Pancreas (tissue), 10 donors: ENCODE measurements around the gene FKBP1A. TPM values are rescaled to one million over a fixed set of nuclear protein-coding genes. Genes with fewer than 3 reads are reported as not detected.

Source experiments
- ATAC-seq, 4 donors: fragments of 200-7000 bp; cut with Tn5 transposase; one replicate each; pipeline versions ENCODE4 v1.8.0 to v1.9.1; 2020; ENCODE audit warnings: mild to moderate bottlenecking in 4 of 4, moderate library complexity in 4 of 4
- DNase-seq, 6 donors: peaks; one replicate each; pipeline ENCODE4 v3.0.0-alpha.2; 2020
- FAIRE-seq: peaks from 2 replicates; lab custom pipeline; 2012; peaks lifted over from hg19 to GRCh38; lab: Jason Lieb, UNC
- H3K27ac ChIP-seq, 4 donors: fragments of 200-600 bp; sonication (generic); 1 replicate in 3 of 4; 2 replicates in 1 of 4; pipeline versions ENCODE4 v1.5.0 to v1.8.0; 2020
- H3K27me3 ChIP-seq, 4 donors: fragments of 200-600 bp; one replicate each; pipeline ENCODE4 v1.8.0; 2021
- H3K36me3 ChIP-seq, 3 donors: fragments of 200-600 bp; sonication (generic) in 1 of 3; one replicate each; pipeline versions ENCODE4 v1.5.0 to v1.8.0; 2020 to 2021
- H3K4me1 ChIP-seq, 3 donors: fragments of 200-600 bp; one replicate each; pipeline ENCODE4 v1.8.0; 2021
- H3K4me3 ChIP-seq, 4 donors: fragments of 200-600 bp; sonication (generic) in 2 of 4; one replicate each; pipeline versions ENCODE4 v1.5.0 to v1.8.0; 2020 to 2021
- H3K9me3 ChIP-seq, 4 donors: fragments of 200-600 bp; one replicate each; pipeline ENCODE4 v1.8.0; 2021
- CTCF ChIP-seq, 4 donors: fragments of 200-600 bp; sonication (generic) in 3 of 4; IDR thresholded peaks; one replicate each; pipeline versions ENCODE4 v1.5.0 to v1.8.0; 2021; ENCODE audit warnings: antibody characterized with exemption in 4 of 4
- WGBS, 2 donors: extraction: QIAGEN DNeasy Blood & Tissue Kit; methylation state at CpG; one replicate each; pipeline ENCODE4 v1.1.7; 2013; 5-methylcytosine and 5-hydroxymethylcytosine counted together
- intact Hi-C, 3 donors: fragments of 100-400 bp; cut with DNase I; formaldehyde crosslinking; loops; one replicate each; pipeline versions ENCODE4 v1.11.1 to v1.14.2; 2022
- polyA plus RNA-seq, 2 donors: library from polyadenylated mRNA; stranded (reverse); fragments of 200-250 nt; gene quantifications; one replicate each; pipeline ENCODE4 v1.2.3, GENCODE V29; 2013
- total RNA-seq, 6 donors: library from RNA; stranded (reverse); fragmentation: NEBNext Ultra II Directional in 4 of 6; extraction: Animal tissue kit (Norgen Biotek cat#: 25700) in 4 of 6; gene quantifications; one replicate each; pipeline versions ENCODE4 v1.2.1 to v1.2.4, GENCODE V29; 2021 to 2023
- donor health status: healthy with polysubstance abuse.
- donor health status: DM: no; HTN: no; CAD: no; lungs with moderate emphysema.
- donor health status: DM: no; HTN: no; CAD: no.
- donor health status: control.
- donor health status: control.
- donor health status: Bipolar disorder and iron deficiency.
- donor health status: DM: yes; HTN: yes; CAD: no.
- donor health status: DM: no; HTN: no; CAD: no.
- donor health status: DM: no; HTN: no; CAD: no.
- donor health status: DM: yes; HTN: yes; CAD: no.

The FKBP1A gene
- total and polyA plus RNA-seq, 8 donors: 40.2 to 104 (median 67.3) TPM

DNA sequence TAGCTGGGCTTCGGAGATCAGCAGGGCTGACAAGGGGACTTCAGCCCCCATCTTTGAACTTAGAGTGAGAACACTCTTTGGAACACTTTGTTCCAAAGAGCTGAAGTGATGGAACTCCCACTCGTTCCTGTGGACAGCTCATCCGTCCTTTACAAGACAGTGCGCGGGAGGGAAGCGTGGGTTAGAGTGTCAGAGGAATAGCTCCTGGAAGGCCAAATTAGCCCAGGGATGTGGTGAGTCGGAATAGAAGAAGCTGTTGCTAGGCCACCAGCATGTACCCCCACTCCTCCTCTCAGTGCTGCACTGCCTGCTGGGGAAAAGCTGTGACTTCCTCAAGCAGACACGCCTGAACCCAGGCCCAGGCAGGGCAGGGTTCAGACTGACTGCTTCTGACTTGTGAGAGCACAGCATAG is 65.6 kb downstream of the FKBP1A start:
- peak overlapping the region in 3 of 4 donors; percentile 86 to 97 (median 95) for H3K27ac ChIP-seq
- H3K4me1 ChIP-seq: peaks cover 30 to 42% (median 42%) of the 10 kb centered on the region in 3 donors
- H3K27me3 ChIP-seq: no peaks in the 10 kb centered on the region
- no peaks in the 10 kb centered on the region for H3K36me3 ChIP-seq
- 82 to 91% methylated on average over 8 of the region's 8 CpGs for WGBS, 2 donors
- no peak for TF ChIP-seq CTCF (IDR thresholded peaks at IDR 0.05)
- H3K4me3 ChIP-seq: no peak overlapping the region
- no peak for ATAC-seq
- FAIRE-seq: no peak
- no peaks in the 10 kb centered on the region for H3K9me3 ChIP-seq
- intact Hi-C loops: no loop called here
- DNase-seq: peak in 1 of 6 donors; percentile 18

- DNase-seq (peak in 1 of 6 donors; percentile 5), FAIRE-seq (no peak), ATAC-seq (peak in 1 of 4 donors; percentile 0)
- Histone ChIP-seq H3K36me3 (no peaks in the 10 kb centered on the region), H3K4me1 (peaks cover 30 to 42% (median 42%) of the 10 kb centered on the region in 3 donors), H3K9me3 (no peaks in the 10 kb centered on the region), H3K27me3 (no peaks in the 10 kb centered on the region), H3K4me3 (peak overlapping the region; percentile 67 to 94 (median 73)), H3K27ac (peak overlapping the region; percentile 92 to 97 (median 94))
- 25 to 27% methylated on average over 10 of the region's 10 CpGs for WGBS, 2 donors
- intact Hi-C loops: no loop called here
- TF ChIP-seq CTCF (IDR thresholded peaks at IDR 0.05): no peak
Observed at GRCh38 chr20:1326031-1326930, 66.6 kb downstream of the FKBP1A start.

- DNase-seq: peak; percentile 94 to 99 (median 97)
- intact Hi-C loops: no loop called here
- peak in 1 of 4 donors; percentile 25 for TF ChIP-seq CTCF (IDR thresholded peaks at IDR 0.05)
- 0% methylated on average over 56 of the region's 56 CpGs for WGBS, 2 donors
- Histone ChIP-seq H3K36me3 (no peaks in the 10 kb centered on the region), H3K9me3 (no peaks in the 10 kb centered on the region), H3K27me3 (no peaks in the 10 kb centered on the region), H3K4me3 (peak overlapping the region; percentile 67 to 94 (median 73)), H3K27ac (peak overlapping the region; percentile 92 to 97 (median 94)), H3K4me1 (peaks cover 30 to 38% (median 38%) of the 10 kb centered on the region in 3 donors)
- peak; percentile 79 to 90 (median 86) for ATAC-seq
- no peak for FAIRE-seq
Observed at GRCh38 chr20:1325173-1326030, 67.5 kb downstream of the FKBP1A start.

GRCh38 chr20:1324598-1325172 is 68.2 kb downstream of the FKBP1A start:
- intact Hi-C loops: no loop called here
- Histone ChIP-seq H3K27me3 (no peaks in the 10 kb centered on the region), H3K27ac (peak overlapping the region; percentile 92 to 97 (median 94)), H3K9me3 (no peaks in the 10 kb centered on the region), H3K36me3 (no peaks in the 10 kb centered on the region), H3K4me3 (peak overlapping the region; percentile 67 to 94 (median 73)), H3K4me1 (peaks cover 30 to 31% (median 31%) of the 10 kb centered on the region in 3 donors)
- WGBS, 2 donors: 26 to 29% methylated on average over 15 of the region's 15 CpGs
- no peak for FAIRE-seq
- DNase-seq: peak in 1 of 6 donors; percentile 12
- TF ChIP-seq CTCF (IDR thresholded peaks at IDR 0.05): no peak
- peak in 1 of 4 donors; percentile 3 for ATAC-seq
